Naive thymus-derived CD4-positive, alpha-beta T cell (primary cell): ENCODE data around the gene HMGCR. TPM values are rescaled to one million over a fixed set of nuclear protein-coding genes. Genes with fewer than 3 reads are reported as not detected.

Experiments used
- ATAC-seq: fragments of 150-1000 bp; cut with Tn5 transposase; 2 replicates; pipeline ENCODE4 v1.10.0; 2021; ENCODE audit warnings: mild to moderate bottlenecking, moderate library complexity
- CTCF ChIA-PET: fragments of 350-600 bp; sonication (Branson Sonifier 250); formaldehyde crosslinking; loops from one replicate; lab custom pipeline; 2021; ENCODE audit warnings: antibody characterized with exemption; lab: Charles Lee
- POLR2A ChIA-PET: fragments of 350-600 bp; sonication (Branson Sonifier 250); formaldehyde crosslinking; loops from one replicate; lab custom pipeline; 2021; ENCODE audit warnings: antibody characterized with exemption, inconsistent platforms; lab: Charles Lee
- DNase-seq, 9 donors: peaks; one replicate each; pipeline versions ENCODE4 v3.0.0 to v3.0.0-alpha.2; 2020 to 2022; ENCODE audit warnings: mixed read lengths in 1 of 9
- H3K27ac ChIP-seq: one replicate; pipeline ENCODE4 v1.7.0; 2013; ENCODE audit warnings: mild to moderate bottlenecking, low read depth, low read length, moderate library complexity
- H3K27me3 ChIP-seq, 2 donors: one replicate each; pipeline ENCODE4 v1.7.0; 2013; ENCODE audit warnings: low read length in 2 of 2, mild to moderate bottlenecking in 2 of 2, moderate library complexity in 2 of 2; ENCODE audit not compliant: control insufficient read depth in 2 of 2, insufficient read depth in 2 of 2
- H3K36me3 ChIP-seq, 3 experiments: 1 replicate in 2 of 3; 2 replicates in 1 of 3; pipeline ENCODE4 v1.7.0; 2013; ENCODE audit warnings: low read length in 3 of 3, mild to moderate bottlenecking in 3 of 3, moderate library complexity in 1 of 3; ENCODE audit not compliant: insufficient read depth in 3 of 3, control insufficient read depth in 2 of 3
- H3K4me1 ChIP-seq, 2 donors: one replicate each; pipeline ENCODE4 v1.7.0; 2013; ENCODE audit warnings: low read length in 2 of 2, mild to moderate bottlenecking in 2 of 2, moderate library complexity in 1 of 2; ENCODE audit not compliant: control insufficient read depth in 2 of 2, insufficient read depth in 2 of 2
- H3K4me3 ChIP-seq: 2 replicates; pipeline ENCODE4 v1.7.0; 2013; ENCODE audit warnings: mild to moderate bottlenecking, low read length
- H3K9me3 ChIP-seq, 3 experiments: 1 replicate in 2 of 3; 2 replicates in 1 of 3; pipeline ENCODE4 v1.7.0; 2013; ENCODE audit warnings: low read length in 3 of 3; ENCODE audit not compliant: control insufficient read depth in 2 of 3
- H3K27ac Mint-ChIP-seq, 9 donors: one replicate each; pipeline ENCODE4 v1.8.0; 2020 to 2022; ENCODE audit warnings: mixed read lengths in 9 of 9, mild to moderate bottlenecking in 8 of 9, moderate library complexity in 5 of 9, inconsistent platforms in 2 of 9
- H3K27me3 Mint-ChIP-seq, 5 donors: one replicate each; pipeline ENCODE4 v1.8.0; 2021 to 2022; ENCODE audit warnings: mixed read lengths in 5 of 5, mild to moderate bottlenecking in 1 of 5
- H3K36me3 Mint-ChIP-seq, 5 donors: one replicate each; pipeline ENCODE4 v1.8.0; 2020 to 2022; ENCODE audit warnings: mixed read lengths in 5 of 5, mild to moderate bottlenecking in 3 of 5, inconsistent platforms in 1 of 5
- H3K4me1 Mint-ChIP-seq, 7 donors: one replicate each; pipeline ENCODE4 v1.8.0; 2020 to 2022; ENCODE audit warnings: mixed read lengths in 7 of 7, mild to moderate bottlenecking in 3 of 7, inconsistent platforms in 1 of 7
- H3K4me3 Mint-ChIP-seq, 10 donors: one replicate each; pipeline ENCODE4 v1.8.0; 2020 to 2022; ENCODE audit warnings: mild to moderate bottlenecking in 10 of 10, mixed read lengths in 10 of 10, moderate library complexity in 6 of 10, inconsistent platforms in 2 of 10
- H3K9me3 Mint-ChIP-seq, 11 donors: one replicate each; pipeline ENCODE4 v1.8.0; 2020 to 2022; ENCODE audit warnings: mixed read lengths in 11 of 11, mild to moderate bottlenecking in 4 of 11, inconsistent platforms in 1 of 11, moderate library complexity in 1 of 11
- intact Hi-C, 2 donors: fragments of 100-400 bp; cut with micrococcal nuclease; formaldehyde crosslinking; loops; one replicate each; pipeline ENCODE4 v1.15.1; 2023
- polyA plus RNA-seq, 2 donors: library from polyadenylated mRNA; unstranded; fragments of 300-500 nt; fragmentation: Illumina TruSeq; gene quantifications; one replicate each; pipeline ENCODE4 v1.2.3, GENCODE V29; 2021
- total RNA-seq, 6 experiments: library from RNA in 5 of 6; stranded (reverse) in 5 of 6; gene quantifications; 1 replicate in 5 of 6; 2 replicates in 1 of 6; pipeline ENCODE4 v1.2.3 and lab custom pipeline; 2021 to 2026

Gene HMGCR
- total and polyA plus RNA-seq, 7 experiments from 2014 or later: 11.6 to 57.3 (median 43.7) TPM

DNA sequence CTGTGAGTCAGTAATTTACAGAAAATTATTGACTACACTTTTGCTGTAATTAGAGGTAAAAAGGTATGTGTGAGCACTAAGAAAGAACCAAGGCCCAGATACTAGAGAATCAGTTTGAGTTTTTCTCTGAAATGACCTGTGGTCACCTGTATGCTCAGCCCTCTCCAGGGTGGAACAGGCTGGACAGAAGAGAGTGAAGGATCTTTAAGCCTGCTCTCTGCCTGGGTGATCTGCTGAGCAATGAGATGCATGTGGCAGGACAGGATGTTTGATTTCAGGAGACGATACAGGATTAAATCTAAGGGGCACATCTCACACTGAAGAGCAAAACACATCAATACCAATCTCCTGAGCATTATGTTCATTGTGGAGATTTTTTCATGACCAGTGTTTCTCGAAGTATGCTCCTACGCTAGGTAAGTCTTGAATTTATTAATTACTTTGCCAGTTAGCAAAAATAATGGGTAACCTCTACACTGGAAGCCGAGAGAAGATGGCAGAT is 25.5 kb downstream of the HMGCR start:
- H3K36me3 Mint-ChIP-seq: peaks cover 9 to 26% (median 15%) of the 10 kb centered on the region in 5 donors
- Histone ChIP-seq H3K9me3 (no peaks in the 10 kb centered on the region), H3K4me3 (no peak overlapping the region), H3K4me1 (no peaks in the 10 kb centered on the region), H3K27me3 (no peaks in the 10 kb centered on the region), H3K36me3 (peaks cover 0 to 35% (median 5%) of the 10 kb centered on the region in 3 experiments), H3K27ac (no peak overlapping the region)
- no peaks in the 10 kb centered on the region for H3K27me3 Mint-ChIP-seq
- H3K9me3 Mint-ChIP-seq: peaks cover 0 to 3% (median 0%) of the 10 kb centered on the region in 11 donors
- CTCF ChIA-PET: no interaction called here
- H3K4me1 Mint-ChIP-seq: peaks cover 0 to 8% (median 0%) of the 10 kb centered on the region in 7 donors
- POLR2A ChIA-PET: no interaction called here
- ATAC-seq (no peak), DNase-seq (no peak)
- H3K4me3 Mint-ChIP-seq: no peak overlapping the region
- intact Hi-C loops: no loop called here
- H3K27ac Mint-ChIP-seq: peak overlapping the region in 2 of 9 donors; percentile 3 to 68

DNA sequence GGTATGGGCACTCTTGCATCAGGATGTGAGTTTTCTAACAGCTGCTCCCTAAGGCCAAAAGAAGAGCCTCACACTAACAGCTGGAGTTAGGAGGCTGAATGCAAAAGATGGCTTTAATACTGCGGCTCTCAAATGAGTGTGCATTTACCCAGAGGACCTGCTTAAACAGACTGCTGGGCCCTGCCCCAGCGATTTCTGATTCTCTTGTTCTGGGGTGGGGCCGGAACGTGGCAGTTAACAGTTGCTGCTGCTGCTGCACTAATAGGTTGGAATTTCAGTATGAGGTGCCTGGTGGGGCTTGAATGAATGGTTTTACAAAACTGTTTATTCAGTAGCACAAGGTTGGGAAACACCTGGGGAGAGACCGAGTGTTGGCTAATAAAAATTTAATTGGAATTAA is 26.1 kb downstream of the HMGCR start:
- H3K4me3 ChIP-seq: no peak overlapping the region
- DNase-seq: no peak
- Mint-ChIP-seq H3K4me3 (no peak overlapping the region), H3K9me3 (peaks cover 0 to 3% (median 0%) of the 10 kb centered on the region in 11 donors), H3K4me1 (peaks cover 0 to 8% (median 0%) of the 10 kb centered on the region in 7 donors), H3K27ac (peak overlapping the region in 1 of 9 donors; percentile 78), H3K36me3 (peaks cover 9 to 24% (median 14%) of the 10 kb centered on the region in 5 donors), H3K27me3 (no peaks in the 10 kb centered on the region)
- ChIA-PET POLR2A (no interaction called here), CTCF (interaction anchor here (0.5 kb wide), 1 partner anchor 1478 kb away, joined by 3 read pairs; no protein-coding TSS in a partner anchor)
- no peaks in the 10 kb centered on the region for H3K9me3 ChIP-seq
- no peaks in the 10 kb centered on the region for H3K27me3 ChIP-seq
- no peak for ATAC-seq
- no peak overlapping the region for H3K27ac ChIP-seq
- no peaks in the 10 kb centered on the region for H3K4me1 ChIP-seq
- intact Hi-C loops: no loop called here
- H3K36me3 ChIP-seq: peaks cover 0 to 29% (median 5%) of the 10 kb centered on the region in 3 experiments

DNA sequence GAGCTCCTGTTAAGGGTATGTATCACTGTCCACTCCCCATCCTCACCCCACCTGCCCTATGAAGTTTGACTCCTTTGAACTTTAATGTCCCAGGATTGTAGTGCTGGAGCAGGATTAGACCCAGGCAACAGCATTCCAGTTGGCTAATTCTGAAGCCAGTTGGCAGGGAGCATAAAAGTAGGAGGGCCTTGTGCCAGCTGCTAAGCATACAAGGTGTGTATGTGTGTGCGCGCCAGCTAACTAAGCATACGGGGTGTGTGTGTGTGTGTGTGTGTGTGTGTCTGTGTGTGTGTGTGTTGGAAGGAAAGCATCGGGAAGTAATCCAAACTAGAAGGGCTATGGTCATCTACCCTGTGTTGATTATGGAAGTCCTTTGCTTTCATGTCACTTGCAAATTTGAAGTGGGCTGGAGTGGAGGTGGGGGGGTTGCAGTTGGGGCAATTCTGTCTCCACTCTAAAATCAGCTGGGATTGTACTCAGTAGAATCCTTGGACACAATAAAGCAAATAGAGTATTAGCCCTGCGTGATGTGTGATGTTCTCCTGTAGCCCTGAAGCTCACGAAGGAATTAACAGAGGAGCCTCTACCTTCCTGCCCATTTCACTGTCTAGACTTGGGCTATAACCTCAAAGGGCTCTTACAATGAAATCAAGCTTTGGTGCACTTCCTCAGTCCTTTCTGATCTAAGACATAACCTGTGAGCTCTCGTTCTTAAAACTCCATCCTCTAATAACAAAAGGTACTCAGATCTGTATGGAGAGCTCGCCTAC is 26.9 kb downstream of the HMGCR start:
- Mint-ChIP-seq H3K27me3 (no peaks in the 10 kb centered on the region), H3K4me1 (peaks cover 0 to 8% (median 0%) of the 10 kb centered on the region in 7 donors), H3K27ac (peak overlapping the region in 2 of 9 donors; percentile 38 to 78), H3K36me3 (peaks cover 9 to 20% (median 11%) of the 10 kb centered on the region in 5 donors), H3K4me3 (no peak overlapping the region), H3K9me3 (peaks cover 0 to 3% (median 0%) of the 10 kb centered on the region in 11 donors)
- peaks cover 0 to 23% (median 5%) of the 10 kb centered on the region in 3 experiments for H3K36me3 ChIP-seq
- intact Hi-C loops: no loop called here
- ChIA-PET CTCF (interaction anchor here (0.5 kb wide), 1 partner anchor 1477 kb away, joined by 3 read pairs; no protein-coding TSS in a partner anchor), POLR2A (interaction anchor here (1.3 kb wide), 1 partner anchor 27 kb away, joined by 3 read pairs; the partner anchor contains the start of gene HMGCR)
- no peak for DNase-seq
- H3K9me3 ChIP-seq: no peaks in the 10 kb centered on the region
- no peak overlapping the region for H3K27ac ChIP-seq
- no peaks in the 10 kb centered on the region for H3K4me1 ChIP-seq
- no peak overlapping the region for H3K4me3 ChIP-seq
- H3K27me3 ChIP-seq: no peaks in the 10 kb centered on the region
- no peak for ATAC-seq

DNA sequence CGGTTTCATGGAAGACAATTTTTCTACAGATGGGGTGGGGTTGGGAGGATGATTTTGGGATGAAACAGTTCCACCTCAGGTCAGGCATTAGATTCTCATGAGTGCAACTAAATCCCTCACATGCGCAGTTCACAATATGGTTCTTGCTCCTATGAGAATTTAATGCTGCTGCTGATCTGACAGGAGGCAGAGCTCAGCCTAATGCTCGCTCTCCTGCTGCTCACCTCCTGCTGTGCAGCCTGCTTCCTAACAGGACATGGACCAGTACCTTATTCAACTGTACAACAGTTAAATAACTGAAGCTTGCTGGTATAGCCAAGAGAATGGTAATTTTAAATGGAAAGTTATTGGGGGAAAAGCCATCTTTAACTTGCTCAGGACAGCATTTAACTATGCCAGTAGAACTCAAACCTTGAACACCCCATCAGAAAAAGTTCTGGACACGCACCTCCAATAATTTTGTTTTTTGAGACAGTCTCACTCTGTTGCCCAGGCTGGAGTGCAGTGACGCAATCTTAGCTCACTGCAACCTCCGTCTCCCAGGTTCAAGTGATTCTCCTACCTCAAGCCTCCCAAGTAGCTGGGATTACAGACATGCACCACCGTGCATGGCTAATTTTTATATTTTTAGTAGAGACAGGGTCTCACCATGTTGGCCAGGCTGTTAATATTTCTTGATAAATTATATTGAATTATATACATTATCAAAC is 27.7 kb downstream of the HMGCR start:
- H3K27ac Mint-ChIP-seq: peak overlapping the region in 1 of 9 donors; percentile 21
- no peaks in the 10 kb centered on the region for H3K4me1 ChIP-seq
- H3K4me3 Mint-ChIP-seq: no peak overlapping the region

DNA sequence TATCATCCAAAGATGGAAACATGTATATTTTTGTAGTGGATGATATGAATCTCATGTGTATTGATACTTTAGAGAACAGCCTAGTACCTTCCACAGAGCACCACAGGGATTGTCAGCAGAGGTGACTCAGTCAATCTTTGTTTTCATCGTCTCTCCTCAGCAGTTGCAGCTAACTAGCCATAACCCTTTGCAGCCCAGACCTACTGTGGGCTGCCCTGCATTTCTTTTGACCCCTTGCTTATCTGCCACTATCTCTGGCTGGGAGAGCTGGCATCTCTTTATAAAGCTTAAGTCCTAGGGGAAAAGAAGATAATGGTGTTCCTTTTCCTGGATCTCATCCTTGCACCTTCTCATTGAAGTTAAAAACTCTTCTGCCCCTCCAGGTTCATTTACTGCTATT is 28.7 kb downstream of the HMGCR start:
- H3K36me3 ChIP-seq: peaks cover 0 to 6% (median 0%) of the 10 kb centered on the region in 3 experiments
- H3K4me1 ChIP-seq: no peaks in the 10 kb centered on the region
- peaks cover 0 to 3% (median 0%) of the 10 kb centered on the region in 11 donors for H3K9me3 Mint-ChIP-seq
- DNase-seq (no peak), ATAC-seq (no peak)
- no peak overlapping the region for H3K27ac ChIP-seq
- H3K4me3 Mint-ChIP-seq: no peak overlapping the region
- no peak overlapping the region for H3K27ac Mint-ChIP-seq
- H3K27me3 ChIP-seq: no peaks in the 10 kb centered on the region
- CTCF ChIA-PET: interaction anchor here (0.6 kb wide), 1 partner anchor 10 kb away, joined by 3 read pairs; no protein-coding TSS in a partner anchor
- no peak overlapping the region for H3K4me3 ChIP-seq
- no peaks in the 10 kb centered on the region for H3K9me3 ChIP-seq
- no peaks in the 10 kb centered on the region for H3K27me3 Mint-ChIP-seq
- peaks cover 0 to 8% (median 0%) of the 10 kb centered on the region in 7 donors for H3K4me1 Mint-ChIP-seq
- POLR2A ChIA-PET: interaction anchor here (1.1 kb wide), 1 partner anchor 8 kb away, joined by 4 read pairs; no protein-coding TSS in a partner anchor
- intact Hi-C loops: no loop called here
- peaks cover 0 to 13% (median under 1%) of the 10 kb centered on the region in 5 donors for H3K36me3 Mint-ChIP-seq

More for the DNA sequence above, 27.7 kb downstream of the HMGCR start:
- Mint-ChIP-seq H3K9me3 (peaks cover 0 to 3% (median 0%) of the 10 kb centered on the region in 11 donors), H3K4me1 (peaks cover 0 to 8% (median 0%) of the 10 kb centered on the region in 7 donors), H3K27me3 (no peaks in the 10 kb centered on the region), H3K36me3 (peaks cover 6 to 21% (median 8%) of the 10 kb centered on the region in 5 donors)
- H3K36me3 ChIP-seq: peaks cover 0 to 15% (median 5%) of the 10 kb centered on the region in 3 experiments
- CTCF ChIA-PET: no interaction called here
- ATAC-seq: no peak
- H3K9me3 ChIP-seq: no peaks in the 10 kb centered on the region
- H3K27ac ChIP-seq: no peak overlapping the region
- intact Hi-C loops: no loop called here
- no peak for DNase-seq
- no peak overlapping the region for H3K4me3 ChIP-seq
- POLR2A ChIA-PET: interaction anchor here (0.6 to 1.3 kb wide), 3 partner anchors 9 to 28 kb away, joined by 3 to 4 read pairs (median 3); partner anchors contain the start of gene HMGCR
- no peaks in the 10 kb centered on the region for H3K27me3 ChIP-seq

DNA sequence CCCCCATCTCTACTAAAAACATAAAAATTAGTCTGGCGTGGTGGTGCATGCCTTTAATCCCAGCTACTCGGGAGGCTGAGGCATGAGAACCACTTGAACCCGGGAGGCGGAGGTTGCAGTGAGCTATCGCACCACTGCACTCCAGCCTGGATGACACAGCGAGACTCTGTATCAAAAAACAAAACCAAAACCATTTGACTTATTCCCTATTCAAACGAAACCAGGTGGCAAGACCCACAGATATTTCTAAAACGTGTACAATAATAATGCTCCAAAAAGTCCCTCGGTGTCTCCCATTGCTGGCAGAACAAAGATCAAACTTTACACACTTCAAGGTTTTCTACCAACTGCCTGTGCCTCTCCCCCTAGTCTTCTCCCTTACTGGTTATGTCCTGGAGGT is 29.8 kb downstream of the HMGCR start:
- no peaks in the 10 kb centered on the region for H3K9me3 ChIP-seq
- H3K36me3 ChIP-seq: no peaks in the 10 kb centered on the region
- H3K27ac ChIP-seq: no peak overlapping the region
- POLR2A ChIA-PET: no interaction called here
- Mint-ChIP-seq H3K27ac (no peak overlapping the region), H3K4me3 (no peak overlapping the region), H3K27me3 (no peaks in the 10 kb centered on the region), H3K4me1 (peaks cover 0 to 8% (median 0%) of the 10 kb centered on the region in 7 donors), H3K36me3 (peaks cover 0 to 13% (median under 1%) of the 10 kb centered on the region in 5 donors), H3K9me3 (peaks cover 0 to 3% (median 0%) of the 10 kb centered on the region in 11 donors)
- no peaks in the 10 kb centered on the region for H3K4me1 ChIP-seq
- CTCF ChIA-PET: no interaction called here
- H3K27me3 ChIP-seq: no peaks in the 10 kb centered on the region
- no peak overlapping the region for H3K4me3 ChIP-seq
- ATAC-seq (no peak), DNase-seq (no peak)
- intact Hi-C loops: no loop called here
